MM.1S (cell line): ENCODE measurements around the gene BEAN1.

ENCODE experiments used
- DNase-seq: peaks from one replicate; pipeline ENCODE4 v3.0.0-alpha.2; 2015
- H2AFZ ChIP-seq: fragments of 300-600 bp; sonication (generic); 2 replicates; pipeline ENCODE4 v1.6.0; 2016; ENCODE audit warnings: antibody characterized with exemption, low read length
- H3F3A ChIP-seq: fragments of 300-600 bp; sonication (generic); 2 replicates; pipeline ENCODE4 v1.6.1; 2016; ENCODE audit warnings: mild to moderate bottlenecking, antibody characterized with exemption, low read length, moderate library complexity, mixed read lengths; ENCODE audit not compliant: insufficient read depth
- H3K27ac ChIP-seq: fragments of 300-600 bp; sonication (generic); 2 replicates; pipeline ENCODE4 v1.5.1; 2016; ENCODE audit warnings: mild to moderate bottlenecking, low read length
- H3K27me3 ChIP-seq: fragments of 300-600 bp; sonication (generic); replicated peaks from 2 replicates; pipeline ENCODE4 v1.6.0; 2016; ENCODE audit warnings: low read length; ENCODE audit not compliant: insufficient read depth
- H3K36me3 ChIP-seq: fragments of 300-600 bp; sonication (generic); replicated peaks from 2 replicates; pipeline ENCODE4 v1.6.1; 2016; ENCODE audit warnings: mild to moderate bottlenecking, low read length, mixed read lengths; ENCODE audit not compliant: insufficient read depth
- H3K4me1 ChIP-seq: fragments of 300-600 bp; sonication (generic); 2 replicates; pipeline ENCODE4 v1.6.1; 2016; ENCODE audit warnings: low read length, mixed read lengths
- H3K4me2 ChIP-seq: fragments of 300-600 bp; sonication (generic); 2 replicates; pipeline ENCODE4 v1.6.0; 2016; ENCODE audit warnings: low read depth, low read length
- H3K4me3 ChIP-seq: fragments of 300-600 bp; sonication (generic); 2 replicates; pipeline ENCODE4 v1.5.1; 2016; ENCODE audit warnings: low read length, mixed read lengths
- H3K79me2 ChIP-seq: fragments of 300-600 bp; sonication (generic); 2 replicates; pipeline ENCODE4 v1.6.1; 2016; ENCODE audit warnings: mixed run types, low read length, mixed read lengths
- H3K9ac ChIP-seq: fragments of 300-600 bp; sonication (generic); 2 replicates; pipeline ENCODE4 v1.6.1; 2016; ENCODE audit warnings: low read length, mixed read lengths
- H3K9me2 ChIP-seq: fragments of 300-600 bp; sonication (generic); replicated peaks from 2 replicates; pipeline ENCODE4 v1.6.1; 2016; ENCODE audit warnings: mild to moderate bottlenecking, low read length, mixed read lengths; ENCODE audit not compliant: insufficient read depth
- H3K9me3 ChIP-seq: fragments of 300-600 bp; sonication (generic); replicated peaks from 2 replicates; pipeline ENCODE4 v1.6.1; 2016; ENCODE audit warnings: mild to moderate bottlenecking, low read length, mixed read lengths; ENCODE audit not compliant: insufficient read depth
- H4K20me1 ChIP-seq: fragments of 300-600 bp; sonication (generic); 2 replicates; pipeline ENCODE4 v1.6.1; 2016; ENCODE audit warnings: mild to moderate bottlenecking, low read length, moderate library complexity, mixed read lengths; ENCODE audit not compliant: insufficient read depth
- CTCF ChIP-seq: fragments of 300-600 bp; sonication (generic); IDR thresholded peaks from 2 replicates; pipeline ENCODE4 v1.5.1; 2016; ENCODE audit warnings: antibody characterized with exemption, low read length, mixed read lengths
- EZH2 ChIP-seq: fragments of 300-600 bp; sonication (generic); optimal IDR thresholded peaks from 2 replicates; pipeline ENCODE3; 2017; ENCODE audit warnings: low read depth, mild to moderate bottlenecking, antibody characterized with exemption, low read length, mixed read lengths
- EZH2phosphoT487 ChIP-seq: fragments of 300-600 bp; sonication (generic); IDR thresholded peaks from 2 replicates; pipeline ENCODE4 v1.6.1; 2018; ENCODE audit warnings: antibody characterized with exemption, low read length

The BEAN1 gene

GRCh38 chr16:66515596-66516508, 88.8 kb downstream of the BEAN1 start:
- H3K9ac ChIP-seq, result peak overlapping the region; percentile 69
- H3K9me2 ChIP-seq, result no peaks in the 10 kb centered on the region
- DNase-seq, result peak; percentile 63
- peak overlapping the region; percentile 52; the same call in 1 of the 2 replicates for H3K4me2 ChIP-seq
- H3K9me3 ChIP-seq, result no peaks in the 10 kb centered on the region
- H4K20me1 ChIP-seq, result no peaks in the 10 kb centered on the region
- H3K79me2 ChIP-seq, result peaks cover 26% of the 10 kb centered on the region
- peaks cover 29% of the 10 kb centered on the region for H3F3A ChIP-seq
- H2AFZ ChIP-seq, result no peak overlapping the region
- H3K36me3 ChIP-seq, result no peaks in the 10 kb centered on the region
- H3K27ac ChIP-seq, result peak overlapping the region; percentile 96
- peak overlapping the region; percentile 10; the same call in 1 of the 2 replicates for H3K4me3 ChIP-seq
- TF ChIP-seq CTCF (peak; percentile 52), EZH2phosphoT487 (no peak)
- H3K4me1 ChIP-seq, result peaks cover 46% of the 10 kb centered on the region
- no peaks in the 10 kb centered on the region for H3K27me3 ChIP-seq

GRCh38 chr16:66516509-66516807, 89.4 kb downstream of the BEAN1 start:
- Histone ChIP-seq H3K4me3 (peak overlapping the region; percentile 10; the same call in 1 of the 2 replicates), H3K4me1 (peaks cover 52% of the 10 kb centered on the region), H3F3A (peaks cover 35% of the 10 kb centered on the region), H3K4me2 (peak overlapping the region; percentile 52; the same call in 1 of the 2 replicates), H2AFZ (no peak overlapping the region), H3K36me3 (no peaks in the 10 kb centered on the region), H4K20me1 (no peaks in the 10 kb centered on the region), H3K9ac (peak overlapping the region; percentile 69), H3K79me2 (peaks cover 32% of the 10 kb centered on the region), H3K27ac (peak overlapping the region; percentile 96), H3K9me3 (no peaks in the 10 kb centered on the region), H3K9me2 (no peaks in the 10 kb centered on the region), H3K27me3 (no peaks in the 10 kb centered on the region)
- TF ChIP-seq EZH2phosphoT487 (no peak), EZH2 (no peak), CTCF (no peak)
- DNase-seq, result no peak

DNA sequence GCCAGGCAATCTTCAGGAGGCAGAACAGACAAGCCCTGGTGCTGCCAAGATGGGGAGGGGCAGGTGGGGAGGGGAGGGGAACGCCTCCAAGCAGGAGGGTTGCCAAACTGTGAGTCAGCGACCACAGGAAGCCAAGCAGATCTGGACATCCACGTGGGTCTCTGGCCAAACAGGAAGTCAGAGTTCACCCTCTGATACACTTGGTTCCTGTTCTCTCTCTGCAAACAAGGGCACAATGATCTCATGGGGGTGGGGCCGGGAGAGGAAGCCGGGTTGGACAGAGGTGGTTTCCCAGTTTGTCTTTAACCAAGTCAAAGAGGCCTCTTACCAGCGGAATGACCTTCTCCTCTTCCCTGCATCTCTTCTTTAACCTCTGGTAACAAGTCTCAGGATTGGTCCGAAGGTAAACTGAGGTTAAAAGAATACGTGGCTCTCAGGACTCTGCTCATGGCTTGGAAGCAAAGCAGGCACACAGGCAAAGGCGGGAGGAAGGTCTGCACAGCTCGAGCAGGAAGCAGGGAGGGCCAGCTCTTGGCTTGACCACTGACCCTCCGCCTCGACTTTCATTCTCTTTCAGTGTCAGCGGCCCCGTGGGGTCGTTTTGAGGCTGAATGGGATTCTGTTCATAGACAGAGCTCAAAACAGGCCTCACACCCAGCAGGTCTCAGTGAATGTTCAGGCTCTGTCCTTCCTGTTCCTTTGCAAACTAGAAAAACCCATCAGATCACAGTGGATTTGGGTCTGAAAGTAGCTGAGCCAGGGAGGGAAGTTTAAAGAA, 89.9 kb downstream of the BEAN1 start:
- Histone ChIP-seq H4K20me1 (no peaks in the 10 kb centered on the region), H3K27ac (peak overlapping the region; percentile 96), H3K4me2 (peak overlapping the region; percentile 78), H3K79me2 (peaks cover 35% of the 10 kb centered on the region), H3K27me3 (no peaks in the 10 kb centered on the region), H3F3A (peaks cover 41% of the 10 kb centered on the region), H3K9me3 (no peaks in the 10 kb centered on the region), H3K9ac (peak overlapping the region; percentile 89), H2AFZ (no peak overlapping the region), H3K4me1 (peaks cover 58% of the 10 kb centered on the region), H3K4me3 (peak overlapping the region; percentile 59), H3K36me3 (no peaks in the 10 kb centered on the region), H3K9me2 (no peaks in the 10 kb centered on the region)
- DNase-seq, result peak; percentile 99
- TF ChIP-seq EZH2phosphoT487, result no peak
- no peak for TF ChIP-seq CTCF
- no peak for TF ChIP-seq EZH2
